ENCODE measurements around the gene TOR1B.
A peak's percentile ranks its signal among the peaks of the same experiment; 100 is the strongest.

Gene TOR1B

GRCh38 chr9:129828969-129829368, 26.0 kb downstream of the TOR1B start:
- no peak for TF ChIP-seq CTCF (conservative IDR thresholded peaks at IDR 0.05)
- H3K27ac ChIP-seq = no peak overlapping the region

- TF ChIP-seq CTCF (conservative IDR thresholded peaks at IDR 0.05) = no peak
- H3K27ac ChIP-seq = no peak overlapping the region
Observed at GRCh38 chr9:129832982-129833381, 30.0 kb downstream of the TOR1B start.

- H3K27ac ChIP-seq = peak overlapping the region; percentile 88
Observed at GRCh38 chr9:129834489-129835127, 31.6 kb downstream of the TOR1B start.

GRCh38 chr9:129835128-129835859, 32.3 kb downstream of the TOR1B start, which contains the start of the genes C9orf78 and USP20:
Gene C9orf78 (minus strand): TSS chr9:129835275. CDS start chr9:129835221, 54 bp downstream.
Gene USP20 (plus strand): TSS chr9:129835458. CDS start chr9:129852556, 17,098 bp downstream.
- H3K27ac ChIP-seq = peak within 1 kb of the TSS; percentile 88
- no peak for TF ChIP-seq CTCF (conservative IDR thresholded peaks at IDR 0.05)

More at GRCh38 chr9:129834489-129835127, 31.6 kb downstream of the TOR1B start:
- no peak for TF ChIP-seq CTCF (conservative IDR thresholded peaks at IDR 0.05)

GRCh38 chr9:129835860-129836223, 32.9 kb downstream of the TOR1B start:
- peak overlapping the region; percentile 88 for H3K27ac ChIP-seq

GRCh38 chr9:129836311-129837007, 33.5 kb downstream of the TOR1B start:
- H3K27ac ChIP-seq = peak overlapping the region; percentile 88; the same call in 1 of the 2 replicates
- TF ChIP-seq CTCF (conservative IDR thresholded peaks at IDR 0.05) = no peak

More at GRCh38 chr9:129835860-129836223, 32.9 kb downstream of the TOR1B start:
- no peak for TF ChIP-seq CTCF (conservative IDR thresholded peaks at IDR 0.05)

GRCh38 chr9:129838707-129839259, 35.8 kb downstream of the TOR1B start:
- TF ChIP-seq CTCF (conservative IDR thresholded peaks at IDR 0.05) = no peak

More at GRCh38 chr9:129838707-129839259, 35.8 kb downstream of the TOR1B start:
- H3K27ac ChIP-seq = peak overlapping the region; percentile 53
